Type B pancreatic cell (in vitro differentiated cells): ENCODE measurements around the gene ADORA1. TPM values are rescaled to one million over a fixed set of nuclear protein-coding genes. Genes with fewer than 3 reads are reported as not detected.

Experiments used
- DNase-seq: peaks from one replicate; pipeline ENCODE4 v3.0.0; 2021; ENCODE audit warnings: mixed read lengths; ENCODE audit not compliant: unreplicated experiment; ENCODE audit errors: extremely low spot score
- H3K27ac Mint-ChIP-seq: 2 replicates; pipeline ENCODE4 v1.8.0; 2021; ENCODE audit warnings: mild to moderate bottlenecking, mixed read lengths
- H3K27me3 Mint-ChIP-seq: 2 replicates; pipeline ENCODE4 v1.8.0; 2021; ENCODE audit warnings: mixed read lengths
- H3K36me3 Mint-ChIP-seq: 2 replicates; pipeline ENCODE4 v1.8.0; 2021; ENCODE audit warnings: mixed read lengths
- H3K4me1 Mint-ChIP-seq: one replicate; pipeline ENCODE4 v1.8.0; 2021; ENCODE audit warnings: mixed read lengths; ENCODE audit not compliant: unreplicated experiment
- H3K4me3 Mint-ChIP-seq: 2 replicates; pipeline ENCODE4 v1.8.0; 2021; ENCODE audit warnings: mild to moderate bottlenecking, mixed read lengths
- H3K9me3 Mint-ChIP-seq: 2 replicates; pipeline ENCODE4 v1.8.0; 2021; ENCODE audit warnings: mixed read lengths
- total RNA-seq: library from RNA; stranded (reverse); gene quantifications from 2 replicates; pipeline ENCODE4 v1.2.1, GENCODE V29; 2021; ENCODE audit warnings: low replicate concordance
- TF ChIP-seq, protein P1 (sequence below): fragments of 200-600 bp; sonication (generic); conservative IDR thresholded peaks from 2 replicates; pipeline ENCODE4 v1.5.0; 2021; ENCODE audit warnings: antibody characterized with exemption, mild to moderate bottlenecking

ADORA1 gene
- total RNA-seq, 1 donor from 2014 or later: 2.7 TPM

DNA sequence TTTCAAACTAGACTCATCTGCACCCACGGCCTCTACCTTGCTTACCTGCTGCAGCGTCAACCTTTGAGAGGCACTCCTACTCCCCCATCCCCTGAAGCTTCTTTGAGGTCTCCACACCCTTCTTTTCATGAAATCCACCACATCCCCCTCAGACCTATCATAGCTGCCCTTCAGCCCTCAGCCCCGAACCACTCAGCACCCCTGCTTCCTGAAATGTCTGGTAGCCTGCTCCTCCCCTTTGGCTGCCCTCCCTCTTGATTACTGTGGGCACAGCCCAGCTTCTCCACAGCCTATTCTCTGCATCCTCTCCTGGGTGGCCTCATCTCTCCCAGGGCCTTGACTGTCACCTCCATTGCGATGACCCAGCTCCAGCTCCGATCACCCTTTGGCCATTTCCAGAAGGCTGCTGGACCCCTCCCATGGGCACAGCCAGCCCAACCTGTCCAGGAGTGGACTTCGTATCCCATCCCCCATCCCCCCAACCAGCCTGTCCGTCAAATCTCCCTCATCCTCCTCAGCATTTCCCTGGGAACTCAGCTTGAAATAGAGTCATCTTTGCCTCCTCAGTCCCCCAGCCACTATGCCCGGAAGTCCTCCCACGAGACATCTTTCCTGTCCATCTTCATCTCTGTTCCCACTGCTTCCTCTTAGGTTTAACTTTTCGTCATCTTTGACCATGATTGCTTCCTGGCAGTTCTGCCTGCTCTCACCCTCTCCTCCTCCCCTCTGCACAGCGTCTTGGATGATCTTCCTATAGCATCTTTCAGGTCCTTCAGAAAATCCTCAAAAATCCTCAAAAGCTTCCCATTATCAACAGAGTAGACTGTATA, 6.1 kb upstream of the ADORA1 start:
- TF ChIP-seq, protein P1, sequence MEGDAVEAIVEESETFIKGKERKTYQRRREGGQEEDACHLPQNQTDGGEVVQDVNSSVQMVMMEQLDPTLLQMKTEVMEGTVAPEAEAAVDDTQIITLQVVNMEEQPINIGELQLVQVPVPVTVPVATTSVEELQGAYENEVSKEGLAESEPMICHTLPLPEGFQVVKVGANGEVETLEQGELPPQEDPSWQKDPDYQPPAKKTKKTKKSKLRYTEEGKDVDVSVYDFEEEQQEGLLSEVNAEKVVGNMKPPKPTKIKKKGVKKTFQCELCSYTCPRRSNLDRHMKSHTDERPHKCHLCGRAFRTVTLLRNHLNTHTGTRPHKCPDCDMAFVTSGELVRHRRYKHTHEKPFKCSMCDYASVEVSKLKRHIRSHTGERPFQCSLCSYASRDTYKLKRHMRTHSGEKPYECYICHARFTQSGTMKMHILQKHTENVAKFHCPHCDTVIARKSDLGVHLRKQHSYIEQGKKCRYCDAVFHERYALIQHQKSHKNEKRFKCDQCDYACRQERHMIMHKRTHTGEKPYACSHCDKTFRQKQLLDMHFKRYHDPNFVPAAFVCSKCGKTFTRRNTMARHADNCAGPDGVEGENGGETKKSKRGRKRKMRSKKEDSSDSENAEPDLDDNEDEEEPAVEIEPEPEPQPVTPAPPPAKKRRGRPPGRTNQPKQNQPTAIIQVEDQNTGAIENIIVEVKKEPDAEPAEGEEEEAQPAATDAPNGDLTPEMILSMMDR: no peak
- Mint-ChIP-seq H3K4me1 (peaks cover 6% of the 10 kb centered on the region), H3K27ac (no peak overlapping the region), H3K4me3 (no peak overlapping the region), H3K9me3 (no peaks in the 10 kb centered on the region), H3K36me3 (no peaks in the 10 kb centered on the region), H3K27me3 (peaks cover 88% of the 10 kb centered on the region)
- DNase-seq: peak; percentile 56

DNA sequence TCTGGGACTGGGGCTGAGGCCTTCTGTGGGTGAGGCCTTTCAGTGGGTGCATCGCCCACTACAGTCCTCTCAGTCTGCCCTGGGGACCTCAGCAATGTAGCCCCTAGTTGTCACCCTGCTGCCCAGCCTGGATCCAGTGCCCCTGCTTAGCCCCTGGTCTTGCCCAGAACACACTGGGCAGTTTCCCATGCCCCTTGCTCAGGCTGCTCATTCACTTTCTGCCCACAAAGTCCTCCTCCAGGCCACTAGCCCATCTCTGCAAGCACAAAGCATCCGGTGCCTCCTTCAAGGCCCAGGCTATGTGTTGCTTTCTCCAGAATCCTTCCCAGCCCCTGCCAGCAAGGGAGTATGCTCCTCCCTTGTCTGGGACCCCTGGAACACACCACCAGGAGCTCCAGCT, 5.4 kb upstream of the ADORA1 start:
- Mint-ChIP-seq H3K4me1 (peaks cover 11% of the 10 kb centered on the region), H3K36me3 (no peaks in the 10 kb centered on the region), H3K4me3 (no peak overlapping the region), H3K27ac (no peak overlapping the region), H3K27me3 (peaks cover 88% of the 10 kb centered on the region), H3K9me3 (no peaks in the 10 kb centered on the region)
- DNase-seq: peak; percentile 47
- TF ChIP-seq, protein P1: no peak

DNA sequence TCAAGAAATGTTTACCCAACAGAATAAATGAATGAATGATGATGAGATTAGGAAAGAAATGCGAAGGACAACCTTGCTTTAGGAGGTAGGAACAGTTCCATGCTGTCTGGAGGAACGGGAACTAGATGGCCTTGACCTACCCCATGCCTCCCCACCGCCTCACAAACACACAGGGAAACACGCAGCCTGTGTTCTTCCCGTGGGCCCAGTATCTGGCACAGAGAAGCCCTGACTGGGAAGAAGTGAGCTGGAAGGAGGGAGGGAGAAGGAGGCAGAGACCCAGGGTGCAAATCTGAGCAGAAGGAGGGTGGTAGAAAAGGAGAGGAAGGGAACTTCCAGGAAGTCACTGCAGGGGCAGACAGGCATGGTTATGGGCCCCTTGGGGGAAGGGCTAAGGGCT, 3.5 kb upstream of the ADORA1 start:
- Mint-ChIP-seq H3K4me1 (peaks cover 13% of the 10 kb centered on the region), H3K9me3 (no peaks in the 10 kb centered on the region), H3K4me3 (no peak overlapping the region), H3K36me3 (no peaks in the 10 kb centered on the region), H3K27me3 (peaks cover 85% of the 10 kb centered on the region), H3K27ac (no peak overlapping the region)
- TF ChIP-seq, protein P1: no peak
- DNase-seq: peak; percentile 53

DNA sequence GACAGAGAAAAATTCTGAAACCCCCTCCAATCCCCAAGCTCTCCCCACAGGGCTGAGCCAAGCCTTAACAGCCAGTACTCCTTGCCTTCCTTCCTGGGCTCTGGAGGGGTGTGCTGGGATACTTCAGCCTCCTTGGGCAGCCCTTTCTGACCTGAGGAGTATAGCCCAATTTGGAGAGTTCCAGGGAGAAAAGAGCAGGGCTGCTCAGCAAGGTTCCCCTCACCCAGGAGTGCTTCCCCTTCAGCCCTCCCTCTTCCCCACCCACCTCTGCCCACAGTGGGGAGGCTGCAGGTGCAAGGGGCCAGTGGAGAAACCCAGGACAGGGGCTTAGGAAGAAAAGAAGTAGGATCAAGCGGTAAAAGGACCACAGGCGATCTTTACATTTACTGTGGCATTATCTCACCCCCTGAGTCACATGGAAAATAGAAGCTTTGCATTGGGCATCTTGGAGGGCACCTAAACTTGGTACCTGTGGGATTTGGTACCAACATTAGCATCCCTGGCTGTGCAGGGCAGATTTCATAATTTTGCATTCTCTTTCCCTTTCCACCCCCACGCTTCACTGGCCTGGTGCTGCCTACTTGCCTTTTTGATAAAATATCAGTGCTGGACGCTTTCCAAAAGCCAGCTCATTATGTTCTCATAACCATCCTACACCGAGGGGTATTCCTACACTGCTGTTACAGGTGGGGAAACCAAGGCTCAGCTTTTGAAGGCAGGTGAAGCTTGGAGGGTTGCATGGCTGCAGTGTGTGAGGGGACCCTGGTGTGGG, 2.8 kb upstream of the ADORA1 start:
- Mint-ChIP-seq H3K4me1 (peaks cover 15% of the 10 kb centered on the region), H3K27me3 (peaks cover 88% of the 10 kb centered on the region), H3K36me3 (no peaks in the 10 kb centered on the region), H3K4me3 (no peak overlapping the region), H3K27ac (no peak overlapping the region), H3K9me3 (no peaks in the 10 kb centered on the region)
- DNase-seq: peak; percentile 52
- TF ChIP-seq, protein P1: no peak

DNA sequence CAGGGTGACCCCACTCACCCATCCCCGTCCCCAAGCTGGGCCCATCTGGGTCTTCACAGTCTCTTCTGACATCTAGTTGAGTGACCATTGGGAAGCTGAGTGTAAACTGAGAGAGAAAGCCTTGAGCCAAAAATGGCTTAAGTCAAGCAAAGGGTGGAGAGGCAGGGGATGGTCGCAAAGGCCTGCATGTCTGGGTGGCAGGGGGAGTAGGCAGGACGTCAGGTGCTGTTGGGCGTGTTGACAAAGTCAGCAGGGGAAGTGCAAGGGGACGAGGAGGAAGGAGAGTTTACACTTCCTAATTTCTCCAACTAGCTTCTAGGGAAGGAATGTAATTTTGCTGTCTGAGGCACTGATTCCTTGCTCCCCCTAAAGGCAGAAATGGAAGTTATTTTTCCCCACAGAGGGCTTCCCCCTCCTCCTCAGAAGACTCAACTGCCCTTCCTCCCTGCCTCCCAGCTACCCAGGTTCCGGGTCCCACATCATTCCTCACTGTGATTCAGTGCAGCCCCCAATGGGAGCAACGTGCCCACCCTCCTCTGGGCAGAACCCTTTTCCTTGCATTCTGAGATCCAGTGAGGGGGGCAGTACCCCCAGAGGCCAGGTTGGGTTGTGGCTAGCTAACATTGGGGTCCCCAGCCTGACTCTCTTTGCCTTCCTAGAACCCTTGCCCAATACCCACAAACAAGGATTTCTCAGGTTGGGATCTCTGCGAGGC, 1.2 kb upstream of the ADORA1 start:
- Mint-ChIP-seq H3K27ac (no peak overlapping the region), H3K4me3 (no peak overlapping the region), H3K36me3 (no peaks in the 10 kb centered on the region), H3K4me1 (peaks cover 22% of the 10 kb centered on the region), H3K27me3 (peaks cover 81% of the 10 kb centered on the region), H3K9me3 (no peaks in the 10 kb centered on the region)
- peak; percentile 57 for DNase-seq
- TF ChIP-seq, protein P1: peak; percentile 63
